GM23248 (cell line): ENCODE measurements around the gene PRPH2. TPM values are rescaled to one million over a fixed set of nuclear protein-coding genes. Genes with fewer than 3 reads are reported as not detected.

Source experiments
- DNase-seq: peaks from one replicate; pipeline ENCODE4 v3.0.0-alpha.2; 2015
- H2AFZ ChIP-seq: fragments of 200-600 bp; sonication (generic); 2 replicates; pipeline ENCODE4 v1.6.1; 2016; ENCODE audit warnings: antibody characterized with exemption
- H3F3A ChIP-seq: fragments of 200-600 bp; sonication (generic); 2 replicates; pipeline ENCODE4 v1.6.1; 2016; ENCODE audit warnings: mild to moderate bottlenecking, antibody characterized with exemption, mixed run types; ENCODE audit not compliant: insufficient read depth
- H3K27ac ChIP-seq: fragments of 200-600 bp; sonication (generic); 2 replicates; pipeline ENCODE4 v1.5.1; 2016; ENCODE audit warnings: mild to moderate bottlenecking
- H3K27me3 ChIP-seq: fragments of 200-600 bp; sonication (generic); replicated peaks from 2 replicates; pipeline ENCODE4 v1.6.1; 2016; ENCODE audit warnings: mild to moderate bottlenecking; ENCODE audit not compliant: insufficient read depth
- H3K36me3 ChIP-seq: fragments of 200-600 bp; sonication (generic); 2 replicates; pipeline ENCODE4 v1.6.1; 2016; ENCODE audit warnings: low read depth, mild to moderate bottlenecking
- H3K4me1 ChIP-seq: fragments of 200-600 bp; sonication (generic); 2 replicates; pipeline ENCODE4 v1.6.1; 2016; ENCODE audit warnings: mild to moderate bottlenecking; ENCODE audit not compliant: insufficient read depth
- H3K4me2 ChIP-seq: fragments of 200-600 bp; sonication (generic); one replicate; pipeline ENCODE4 v1.6.1; 2016; ENCODE audit warnings: mild to moderate bottlenecking; ENCODE audit not compliant: unreplicated experiment
- H3K4me3 ChIP-seq: fragments of 200-600 bp; sonication (generic); 2 replicates; pipeline ENCODE4 v1.5.1; 2016; ENCODE audit warnings: mild to moderate bottlenecking
- H3K79me2 ChIP-seq: fragments of 200-600 bp; sonication (generic); 2 replicates; pipeline ENCODE4 v1.6.1; 2016; ENCODE audit warnings: mild to moderate bottlenecking; ENCODE audit not compliant: insufficient read depth
- H3K9ac ChIP-seq: fragments of 200-600 bp; sonication (generic); 2 replicates; pipeline ENCODE4 v1.6.1; 2016; ENCODE audit warnings: mild to moderate bottlenecking
- H3K9me2 ChIP-seq: fragments of 200-600 bp; sonication (generic); 2 replicates; pipeline ENCODE4 v1.6.1; 2016; ENCODE audit warnings: mixed run types, mild to moderate bottlenecking, moderate library complexity; ENCODE audit not compliant: insufficient read depth
- H3K9me3 ChIP-seq: fragments of 200-600 bp; sonication (generic); one replicate; pipeline ENCODE4 v1.6.1; 2017; ENCODE audit warnings: low read depth
- H4K20me1 ChIP-seq: fragments of 200-600 bp; sonication (generic); 2 replicates; pipeline ENCODE4 v1.6.0; 2016; ENCODE audit not compliant: insufficient read depth
- EZH2 ChIP-seq: fragments of 200-600 bp; sonication (generic); IDR thresholded peaks from 2 replicates; pipeline ENCODE4 v1.6.1; 2018; ENCODE audit warnings: antibody characterized with exemption, mild to moderate bottlenecking; ENCODE audit not compliant: insufficient read depth, poor library complexity, severe bottlenecking
- EZH2phosphoT487 ChIP-seq: fragments of 200-600 bp; sonication (generic); IDR thresholded peaks from 2 replicates; pipeline ENCODE4 v1.6.1; 2018; ENCODE audit warnings: antibody characterized with exemption, moderate library complexity, mild to moderate bottlenecking, low read depth; ENCODE audit not compliant: insufficient read depth
- WGBS, 2 experiments: methylation state at CpG; one replicate each; pipeline ENCODE4 v1.1.6; 2015 to 2017; ENCODE audit warnings: low lambda C conversion rate in 2 of 2, low coverage in 1 of 2; ENCODE audit errors: missing lambda C conversion rate in 2 of 2; 5-methylcytosine and 5-hydroxymethylcytosine counted together
- in situ Hi-C: fragments of 300-500 bp; cut with MboI; formaldehyde crosslinking; loops from 2 replicates; pipeline ENCODE4 v1.15.0; 2020
- polyA plus RNA-seq: library from polyadenylated mRNA; unstranded; fragments of >200 nt; fragmentation: Nextera tagmentation; extraction: Ambion mirVana; gene quantifications from 2 replicates; pipeline ENCODE4 v1.2.1, GENCODE V29; 2016
- total RNA-seq: library from RNA; depleted of rRNA; stranded (reverse); fragments of >200 nt; shearing (Covaris generic); gene quantifications from 2 replicates; pipeline ENCODE4 v1.2.3, GENCODE V29; 2014

PRPH2 gene
- total and polyA plus RNA-seq, 2 experiments from 2014 or later, result 1.5 to 1.7 TPM

GRCh38 chr6:42727087-42727611 lies 4.8 kb upstream of the PRPH2 start:
- H4K20me1 ChIP-seq, result no peaks in the 10 kb centered on the region
- H3K4me1 ChIP-seq, result peaks cover 24% of the 10 kb centered on the region
- no peaks in the 10 kb centered on the region for H3K9me2 ChIP-seq
- H3K27me3 ChIP-seq, result no peaks in the 10 kb centered on the region
- H3K36me3 ChIP-seq, result no peaks in the 10 kb centered on the region
- H3K9me3 ChIP-seq, result no peaks in the 10 kb centered on the region
- peak overlapping the region; percentile 71 for H3K4me3 ChIP-seq
- H3F3A ChIP-seq, result peaks cover 13% of the 10 kb centered on the region
- H2AFZ ChIP-seq, result peak overlapping the region; percentile 95
- in situ Hi-C loops, result no loop called here
- H3K79me2 ChIP-seq, result 0 out of 2 replicates have a peak, but pooled peaks cover 7% of the 10 kb centered on the region
- H3K9ac ChIP-seq, result peak overlapping the region; percentile 81
- peak; percentile 76 for DNase-seq
- no peak for TF ChIP-seq EZH2
- peak overlapping the region; percentile 91 for H3K27ac ChIP-seq
- WGBS, 2 experiments, result 9 to 11% methylated on average over 49 to 52 of the region's 52 CpGs
- H3K4me2 ChIP-seq, result peak overlapping the region; percentile 89

- TF ChIP-seq EZH2phosphoT487 (no peak), EZH2 (no peak)
- Histone ChIP-seq H4K20me1 (no peaks in the 10 kb centered on the region), H3K27ac (peak overlapping the region; percentile 91), H3K4me1 (peaks cover 24% of the 10 kb centered on the region), H3K36me3 (no peaks in the 10 kb centered on the region), H3K4me2 (peak overlapping the region; percentile 89), H3K9ac (peak overlapping the region; percentile 81), H3K4me3 (peak overlapping the region; percentile 71), H3K9me3 (no peaks in the 10 kb centered on the region), H3K27me3 (no peaks in the 10 kb centered on the region), H2AFZ (peak overlapping the region; percentile 95), H3F3A (peaks cover 13% of the 10 kb centered on the region), H3K79me2 (0 out of 2 replicates have a peak, but pooled peaks cover 7% of the 10 kb centered on the region), H3K9me2 (no peaks in the 10 kb centered on the region)
- peak; percentile 97 for DNase-seq
- WGBS, 2 experiments, result 1 to 2% methylated on average over 14 of the region's 14 CpGs
- in situ Hi-C loops, result no loop called here
Observed at GRCh38 chr6:42726485-42727086, 4.2 kb upstream of the PRPH2 start.

- no peaks in the 10 kb centered on the region for H3K36me3 ChIP-seq
- 0 out of 2 replicates have a peak, but pooled peaks cover 7% of the 10 kb centered on the region for H3K79me2 ChIP-seq
- TF ChIP-seq EZH2phosphoT487 (no peak), EZH2 (no peak)
- H3K27me3 ChIP-seq, result no peaks in the 10 kb centered on the region
- peak; percentile 57 for DNase-seq
- H3K4me1 ChIP-seq, result peaks cover 24% of the 10 kb centered on the region
- H3K9me3 ChIP-seq, result no peaks in the 10 kb centered on the region
- H3K4me2 ChIP-seq, result peak overlapping the region; percentile 89
- H3K4me3 ChIP-seq, result peak overlapping the region; percentile 71
- no peaks in the 10 kb centered on the region for H4K20me1 ChIP-seq
- in situ Hi-C loops, result no loop called here
- H2AFZ ChIP-seq, result peak overlapping the region; percentile 95
- peak overlapping the region; percentile 81 for H3K9ac ChIP-seq
- peak overlapping the region; percentile 91 for H3K27ac ChIP-seq
- H3K9me2 ChIP-seq, result no peaks in the 10 kb centered on the region
- H3F3A ChIP-seq, result peaks cover 13% of the 10 kb centered on the region
Observed at GRCh38 chr6:42726026-42726425, 3.6 kb upstream of the PRPH2 start.

- Histone ChIP-seq H3K9ac (no peak overlapping the region), H3K27ac (no peak overlapping the region), H4K20me1 (no peaks in the 10 kb centered on the region), H3K4me1 (peaks cover 24% of the 10 kb centered on the region), H3K9me2 (no peaks in the 10 kb centered on the region), H3K4me2 (no peak overlapping the region), H3K9me3 (no peaks in the 10 kb centered on the region), H3K27me3 (no peaks in the 10 kb centered on the region), H3F3A (peaks cover 13% of the 10 kb centered on the region), H3K79me2 (0 out of 2 replicates have a peak, but pooled peaks cover 7% of the 10 kb centered on the region), H3K4me3 (no peak overlapping the region), H3K36me3 (no peaks in the 10 kb centered on the region), H2AFZ (no peak overlapping the region)
- TF ChIP-seq EZH2 (no peak), EZH2phosphoT487 (no peak)
- in situ Hi-C loops, result no loop called here
- DNase-seq, result no peak
Observed at GRCh38 chr6:42724825-42725224, 2.4 kb upstream of the PRPH2 start.

GRCh38 chr6:42720739-42721138 lies 1.7 kb downstream of the PRPH2 start:
- Histone ChIP-seq H4K20me1 (no peaks in the 10 kb centered on the region), H3K4me2 (no peak overlapping the region), H3K4me1 (peaks cover 4% of the 10 kb centered on the region), H3K27me3 (no peaks in the 10 kb centered on the region), H3K79me2 (0 out of 2 replicates have a peak, but pooled peaks cover 7% of the 10 kb centered on the region), H3K9ac (no peak overlapping the region), H3K36me3 (no peaks in the 10 kb centered on the region), H2AFZ (no peak overlapping the region), H3K27ac (no peak overlapping the region), H3F3A (peaks cover under 1% of the 10 kb centered on the region), H3K9me2 (no peaks in the 10 kb centered on the region), H3K4me3 (no peak overlapping the region), H3K9me3 (no peaks in the 10 kb centered on the region)
- DNase-seq, result peak; percentile 34
- in situ Hi-C loops, result no loop called here
- TF ChIP-seq EZH2, result no peak
- 55 to 60% methylated on average over 8 of the region's 8 CpGs for WGBS, 2 experiments
